ENCODE results near the gene RRP1. TPM values are rescaled to one million over a fixed set of nuclear protein-coding genes. Genes with fewer than 3 reads are reported as not detected.

Gene RRP1
- polyA plus RNA-seq, 1 donor, result 20.3 TPM

GRCh38 chr21:43778469-43779335 lies 10.7 kb upstream of the RRP1 start:
- no peak for DNase-seq

- DNase-seq, result no peak
These were observed 9.7 kb upstream of the RRP1 start for GRCh38 chr21:43779660-43780059.

- DNase-seq, result no peak
These were observed 7.5 kb upstream of the RRP1 start for GRCh38 chr21:43781846-43782245.

GRCh38 chr21:43782431-43783097 lies 6.8 kb upstream of the RRP1 start:
- DNase-seq, result no peak

- DNase-seq, result no peak
These were observed 6.2 kb upstream of the RRP1 start for GRCh38 chr21:43783098-43783700.

GRCh38 chr21:43785134-43785533 lies 4.2 kb upstream of the RRP1 start:
- DNase-seq, result no peak

GRCh38 chr21:43786300-43786806 lies 3.0 kb upstream of the RRP1 start:
- no peak for DNase-seq

GRCh38 chr21:43786807-43787440 lies 2.5 kb upstream of the RRP1 start:
- no peak for DNase-seq

GRCh38 chr21:43790010-43790524 lies 690 bp downstream of the RRP1 start:
- DNase-seq, result no peak

GRCh38 chr21:43792406-43792805 lies 3.0 kb downstream of the RRP1 start:
- no peak for DNase-seq

- no peak for DNase-seq
These were observed 3.9 kb downstream of the RRP1 start for GRCh38 chr21:43793243-43793642.

GRCh38 chr21:43794311-43794710 lies 4.9 kb downstream of the RRP1 start:
- no peak for DNase-seq

GRCh38 chr21:43794857-43795256 lies 5.5 kb downstream of the RRP1 start:
- DNase-seq, result no peak

- no peak for DNase-seq
These were observed 8.0 kb downstream of the RRP1 start for GRCh38 chr21:43797415-43797814.

- no peak for DNase-seq
These were observed 8.7 kb downstream of the RRP1 start for GRCh38 chr21:43797925-43798715.

GRCh38 chr21:43799301-43799840 lies 10.0 kb downstream of the RRP1 start:
- DNase-seq, result no peak

GRCh38 chr21:43800124-43800523 lies 10.7 kb downstream of the RRP1 start:
- no peak for DNase-seq

GRCh38 chr21:43800566-43800965 lies 11.2 kb downstream of the RRP1 start:
- no peak for DNase-seq

- no peak for DNase-seq
These were observed 11.8 kb downstream of the RRP1 start for GRCh38 chr21:43801006-43801783.

- DNase-seq, result no peak
These were observed 13.4 kb downstream of the RRP1 start for GRCh38 chr21:43802713-43803313.
